HEK293 (cell line): ENCODE data around the gene ZNF287.
A peak's percentile ranks its signal among the peaks of the same experiment; 100 is the strongest.

ENCODE experiments used
- ATF2 ChIP-seq: fragments of 450-650 bp; formaldehyde crosslinking; IDR thresholded peaks from 2 replicates; pipeline ENCODE4 v1.5.1; 2016; ENCODE audit warnings: missing biosample characterization, missing genetic modification characterization, low read depth
- BCL11A ChIP-seq: fragments of 450-650 bp; formaldehyde crosslinking; IDR thresholded peaks from 2 replicates; pipeline ENCODE4 v1.5.1; 2016; ENCODE audit warnings: low read depth, missing biosample characterization, missing genetic modification characterization
- BCL6B ChIP-seq: fragments of 450-650 bp; formaldehyde crosslinking; IDR thresholded peaks from 2 replicates; pipeline ENCODE4 v1.5.1; 2017; ENCODE audit warnings: missing biosample characterization, missing genetic modification characterization
- EGR2 ChIP-seq: fragments of 450-650 bp; formaldehyde crosslinking; IDR thresholded peaks from 2 replicates; pipeline ENCODE4 v1.5.1; 2016; ENCODE audit warnings: low read depth, missing biosample characterization, missing genetic modification characterization
- HIC1 ChIP-seq: fragments of 450-650 bp; formaldehyde crosslinking; IDR thresholded peaks from 2 replicates; pipeline ENCODE4 v1.5.1; 2016; ENCODE audit warnings: missing biosample characterization, missing genetic modification characterization
- INSM2 ChIP-seq: fragments of 450-650 bp; formaldehyde crosslinking; IDR thresholded peaks from 2 replicates; pipeline ENCODE4 v1.5.1; 2016; ENCODE audit warnings: missing biosample characterization, missing genetic modification characterization
- SETDB1 ChIP-seq: IDR thresholded peaks from one replicate; pipeline ENCODE4 v1.6.1; 2017; ENCODE audit warnings: mild to moderate bottlenecking, low read length, moderate library complexity, mixed read lengths; ENCODE audit not compliant: insufficient read length
- SP2 ChIP-seq: fragments of 450-650 bp; formaldehyde crosslinking; IDR thresholded peaks from 2 replicates; pipeline ENCODE4 v1.5.1; 2016; ENCODE audit warnings: missing biosample characterization, missing genetic modification characterization
- SP7 ChIP-seq: fragments of 450-650 bp; formaldehyde crosslinking; IDR thresholded peaks from 2 replicates; pipeline ENCODE4 v1.5.1; 2016; ENCODE audit warnings: missing biosample characterization, missing genetic modification characterization
- YY1 ChIP-seq: fragments of 450-650 bp; formaldehyde crosslinking; IDR thresholded peaks from 2 replicates; pipeline ENCODE4 v1.5.1; 2018; ENCODE audit warnings: missing biosample characterization, missing genetic modification characterization
- ZFP69B ChIP-seq: fragments of 450-650 bp; formaldehyde crosslinking; IDR thresholded peaks from 2 replicates; pipeline ENCODE4 v1.5.1; 2016; ENCODE audit warnings: missing biosample characterization, missing genetic modification characterization
- ZNF157 ChIP-seq: fragments of 450-650 bp; formaldehyde crosslinking; IDR thresholded peaks from 2 replicates; pipeline ENCODE4 v1.5.1; 2016; ENCODE audit warnings: missing biosample characterization, missing genetic modification characterization
- ZNF335 ChIP-seq: fragments of 450-650 bp; formaldehyde crosslinking; conservative IDR thresholded peaks from 2 replicates; pipeline ENCODE4 v1.5.1; 2016; ENCODE audit warnings: missing biosample characterization, missing genetic modification characterization
- ZNF416 ChIP-seq: fragments of 450-650 bp; formaldehyde crosslinking; IDR thresholded peaks from 2 replicates; pipeline ENCODE4 v1.5.1; 2016; ENCODE audit warnings: missing biosample characterization, missing genetic modification characterization
- ZNF513 ChIP-seq: fragments of 450-650 bp; IDR thresholded peaks from 2 replicates; pipeline ENCODE4 v1.5.1; 2018; ENCODE audit warnings: missing biosample characterization, missing genetic modification characterization
- ZNF518A ChIP-seq: fragments of 450-650 bp; formaldehyde crosslinking; conservative IDR thresholded peaks from 2 replicates; pipeline ENCODE4 v1.5.1; 2016; ENCODE audit warnings: low read depth, missing biosample characterization, missing genetic modification characterization
- ZNF555 ChIP-seq: fragments of 450-650 bp; formaldehyde crosslinking; conservative IDR thresholded peaks from 2 replicates; pipeline ENCODE4 v1.5.1; 2017; ENCODE audit warnings: missing biosample characterization, mild to moderate bottlenecking, missing genetic modification characterization, inconsistent platforms
- ZNF561 ChIP-seq: fragments of 450-650 bp; IDR thresholded peaks from 2 replicates; pipeline ENCODE4 v1.5.1; 2018; ENCODE audit warnings: missing biosample characterization, missing genetic modification characterization, borderline replicate concordance
- ZNF600 ChIP-seq: fragments of 450-650 bp; formaldehyde crosslinking; IDR thresholded peaks from 2 replicates; pipeline ENCODE4 v1.5.1; 2016; ENCODE audit warnings: missing biosample characterization, missing genetic modification characterization
- ZNF707 ChIP-seq: fragments of 450-650 bp; formaldehyde crosslinking; IDR thresholded peaks from 2 replicates; pipeline ENCODE4 v1.5.1; 2016; ENCODE audit warnings: missing biosample characterization, missing genetic modification characterization

The ZNF287 gene

GRCh38 chr17:16568541-16569357 is at the start of gene ZNF287 (continued):
- TF ChIP-seq BCL6B = no peak
- no peak for TF ChIP-seq ZNF707 (tag by site-specific recombination)
- TF ChIP-seq SETDB1 = peak; percentile 33
- TF ChIP-seq ZNF555 (tag by site-specific recombination) = no peak
- no peak for TF ChIP-seq BCL11A
- TF ChIP-seq SP2 (tag by site-specific recombination) = peak; percentile 71
- no peak for TF ChIP-seq ZNF513 (tag by site-specific recombination)
- TF ChIP-seq ZNF335 (tag by site-specific recombination) = peak; percentile 90
- 0 out of 2 replicates have a peak, but pooled peaks have one; percentile 46 for TF ChIP-seq ZNF561 (tag by site-specific recombination)
- peak; percentile 45; the same call in 1 of the 2 replicates for TF ChIP-seq ZNF600 (tag by site-specific recombination)
- no peak for TF ChIP-seq ATF2
- TF ChIP-seq HIC1 (tag by site-specific recombination) = no peak
- TF ChIP-seq ZNF157 (tag by site-specific recombination) = no peak
- TF ChIP-seq YY1 (tag by site-specific recombination) = peak; percentile 84
- no peak for TF ChIP-seq ZNF416 (tag by site-specific recombination)
- TF ChIP-seq ZFP69B (tag by site-specific recombination) = peak; percentile 39; the same call in 1 of the 2 replicates
- no peak; the same call in 1 of the 2 replicates for TF ChIP-seq ZNF518A (tag by site-specific recombination)
- no peak for TF ChIP-seq INSM2
- peak; percentile 46; the same call in 1 of the 2 replicates for TF ChIP-seq SP7 (tag by site-specific recombination)
- no peak for TF ChIP-seq EGR2 (tag by site-specific recombination)
